OCI-LY7 (cell line): ENCODE measurements around the gene PEX10. TPM values are rescaled to one million over a fixed set of nuclear protein-coding genes. Genes with fewer than 3 reads are reported as not detected.

Experiments
- BruUV-seq: library from RNA; stranded (reverse); fragments of 400-500 nt; replicated peaks from 2 replicates; lab custom pipeline; 2021; lab: Mats Ljungman, UMichigan
- CTCF ChIA-PET: fragments of 300-600 bp; sonication (Branson Sonifier 250); formaldehyde crosslinking; loops from one replicate; lab custom pipeline; 2022; ENCODE audit warnings: antibody characterized with exemption; ENCODE audit not compliant: unreplicated experiment; lab: Charles Lee
- POLR2A ChIA-PET: fragments of 300-600 bp; sonication (Branson Sonifier 250); formaldehyde crosslinking; loops from one replicate; lab custom pipeline; 2022; ENCODE audit warnings: antibody characterized with exemption; lab: Charles Lee
- DNase-seq: peaks from one replicate; pipeline ENCODE4 v3.0.0-alpha.2; 2015; ENCODE audit warnings: low spot score
- H2AFZ ChIP-seq: fragments of 200-600 bp; sonication (generic), shearing (Covaris generic); 2 replicates; pipeline ENCODE4 v1.6.1; 2014; ENCODE audit warnings: mild to moderate bottlenecking, antibody characterized with exemption, low read length, moderate library complexity
- H3K27ac ChIP-seq: fragments of 200-600 bp; sonication (generic); 2 replicates; pipeline ENCODE4 v1.5.1; 2014; ENCODE audit warnings: mixed run types, low read depth, mild to moderate bottlenecking, moderate library complexity, low read length, inconsistent platforms; ENCODE audit not compliant: poor library complexity, severe bottlenecking
- H3K36me3 ChIP-seq: fragments of 200-600 bp; sonication (generic); 2 replicates; pipeline ENCODE4 v1.6.1; 2014; ENCODE audit warnings: mild to moderate bottlenecking, antibody characterized with exemption, low read length, moderate library complexity, mixed read lengths; ENCODE audit not compliant: insufficient read depth
- H3K4me1 ChIP-seq: fragments of 200-600 bp; sonication (generic); 2 replicates; pipeline ENCODE4 v1.5.1; 2014; ENCODE audit warnings: mild to moderate bottlenecking, low read length; ENCODE audit not compliant: insufficient read depth, poor library complexity, severe bottlenecking
- H3K4me2 ChIP-seq: fragments of 200-600 bp; sonication (generic); 2 replicates; pipeline ENCODE4 v1.6.1; 2014; ENCODE audit warnings: mild to moderate bottlenecking, low read length
- H3K4me3 ChIP-seq: fragments of 200-600 bp; sonication (generic); 2 replicates; pipeline ENCODE4 v1.5.1; 2014; ENCODE audit warnings: mild to moderate bottlenecking, low read depth, low read length; ENCODE audit not compliant: poor library complexity, severe bottlenecking
- H3K79me2 ChIP-seq: fragments of 200-600 bp; sonication (generic); 2 replicates; pipeline ENCODE4 v1.6.1; 2016; ENCODE audit warnings: low read depth, mild to moderate bottlenecking, low read length, moderate library complexity, mixed read lengths; ENCODE audit not compliant: insufficient read depth
- H3K9me2 ChIP-seq: fragments of 200-600 bp; sonication (generic); 2 replicates; pipeline ENCODE4 v1.6.1; 2016; ENCODE audit warnings: mild to moderate bottlenecking, low read length, mixed read lengths; ENCODE audit not compliant: insufficient read depth
- H3K9me3 ChIP-seq: fragments of 200-600 bp; sonication (generic); 2 replicates; pipeline ENCODE4 v1.6.1; 2014; ENCODE audit warnings: mild to moderate bottlenecking, mixed run types, low read length, mixed read lengths
- H4K20me1 ChIP-seq: fragments of 200-600 bp; sonication (generic); 2 replicates; pipeline ENCODE4 v1.6.1; 2014; ENCODE audit warnings: mild to moderate bottlenecking, antibody characterized with exemption, low read length, moderate library complexity, mixed read lengths; ENCODE audit not compliant: insufficient read depth
- EZH2phosphoT487 ChIP-seq: fragments of 200-600 bp; sonication (generic); IDR thresholded peaks from 2 replicates; pipeline ENCODE4 v1.6.1; 2018; ENCODE audit warnings: low read depth, borderline replicate concordance, mild to moderate bottlenecking, mixed run types, antibody characterized with exemption, low read length, moderate library complexity, mixed read lengths
- intact Hi-C: fragments of 100-400 bp; cut with micrococcal nuclease; formaldehyde crosslinking; loops from one replicate; pipeline ENCODE4 v1.10.0; 2022; ENCODE audit not compliant: unreplicated experiment
- total RNA-seq, 2 experiments: library from RNA; depleted of rRNA in 1 of 2; stranded (reverse); fragments of >200 nt in 1 of 2; shearing (Covaris generic) in 1 of 2; gene quantifications; 2 replicates each; pipeline ENCODE4 v1.2.3, GENCODE V29; 2014 to 2022
- TF ChIP-seq, protein P1 (sequence below): fragments of 200-600 bp; sonication (generic); conservative IDR thresholded peaks from 2 replicates; pipeline ENCODE4 v1.5.1; 2014; ENCODE audit warnings: mild to moderate bottlenecking, antibody characterized with exemption, low read length, moderate library complexity, mixed read lengths

Gene PEX10
- total RNA-seq, 2 experiments from 2014 or later: 23.3 to 24.5 TPM

- POLR2A ChIA-PET: no interaction called here
- BruUV-seq: no TSS peak
Observed at GRCh38 chr1:2430592-2430973, 18.2 kb upstream of the PEX10 start.

GRCh38 chr1:2429780-2430591 is 17.6 kb upstream of the PEX10 start:
- Histone ChIP-seq H3K9me3 (no peaks in the 10 kb centered on the region), H3K4me2 (no peak overlapping the region), H3K27ac (no peak overlapping the region), H3K4me1 (no peaks in the 10 kb centered on the region), H4K20me1 (no peaks in the 10 kb centered on the region; the same call in 1 of the 2 replicates), H3K9me2 (no peaks in the 10 kb centered on the region), H2AFZ (no peak overlapping the region), H3K4me3 (no peak overlapping the region), H3K79me2 (no peaks in the 10 kb centered on the region), H3K36me3 (no peaks in the 10 kb centered on the region)
- CTCF ChIA-PET: no interaction called here
- no peak for DNase-seq
- POLR2A ChIA-PET: no interaction called here
- no peak for TF ChIP-seq EZH2phosphoT487
- TF ChIP-seq, protein P1, sequence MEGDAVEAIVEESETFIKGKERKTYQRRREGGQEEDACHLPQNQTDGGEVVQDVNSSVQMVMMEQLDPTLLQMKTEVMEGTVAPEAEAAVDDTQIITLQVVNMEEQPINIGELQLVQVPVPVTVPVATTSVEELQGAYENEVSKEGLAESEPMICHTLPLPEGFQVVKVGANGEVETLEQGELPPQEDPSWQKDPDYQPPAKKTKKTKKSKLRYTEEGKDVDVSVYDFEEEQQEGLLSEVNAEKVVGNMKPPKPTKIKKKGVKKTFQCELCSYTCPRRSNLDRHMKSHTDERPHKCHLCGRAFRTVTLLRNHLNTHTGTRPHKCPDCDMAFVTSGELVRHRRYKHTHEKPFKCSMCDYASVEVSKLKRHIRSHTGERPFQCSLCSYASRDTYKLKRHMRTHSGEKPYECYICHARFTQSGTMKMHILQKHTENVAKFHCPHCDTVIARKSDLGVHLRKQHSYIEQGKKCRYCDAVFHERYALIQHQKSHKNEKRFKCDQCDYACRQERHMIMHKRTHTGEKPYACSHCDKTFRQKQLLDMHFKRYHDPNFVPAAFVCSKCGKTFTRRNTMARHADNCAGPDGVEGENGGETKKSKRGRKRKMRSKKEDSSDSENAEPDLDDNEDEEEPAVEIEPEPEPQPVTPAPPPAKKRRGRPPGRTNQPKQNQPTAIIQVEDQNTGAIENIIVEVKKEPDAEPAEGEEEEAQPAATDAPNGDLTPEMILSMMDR: peak; percentile 67
- intact Hi-C loops: loop anchor here (5.0 kb wide), 1 partner anchor 117 kb away; no protein-coding TSS in a partner anchor
- BruUV-seq: no TSS peak

More at GRCh38 chr1:2430592-2430973, 18.2 kb upstream of the PEX10 start:
- H3K4me2 ChIP-seq: no peak overlapping the region
- H3K4me1 ChIP-seq: no peaks in the 10 kb centered on the region
- H3K9me3 ChIP-seq: no peaks in the 10 kb centered on the region
- H3K9me2 ChIP-seq: no peaks in the 10 kb centered on the region
- no peaks in the 10 kb centered on the region for H3K79me2 ChIP-seq
- no peaks in the 10 kb centered on the region; the same call in 1 of the 2 replicates for H4K20me1 ChIP-seq
- no peak overlapping the region for H3K27ac ChIP-seq
- TF ChIP-seq, protein P1: no peak
- TF ChIP-seq EZH2phosphoT487: no peak
- intact Hi-C loops: loop anchor here (5.0 kb wide), 1 partner anchor 117 kb away; no protein-coding TSS in a partner anchor
- H3K36me3 ChIP-seq: no peaks in the 10 kb centered on the region
- CTCF ChIA-PET: no interaction called here
- no peak for DNase-seq
- no peak overlapping the region for H2AFZ ChIP-seq
- no peak overlapping the region for H3K4me3 ChIP-seq

DNA sequence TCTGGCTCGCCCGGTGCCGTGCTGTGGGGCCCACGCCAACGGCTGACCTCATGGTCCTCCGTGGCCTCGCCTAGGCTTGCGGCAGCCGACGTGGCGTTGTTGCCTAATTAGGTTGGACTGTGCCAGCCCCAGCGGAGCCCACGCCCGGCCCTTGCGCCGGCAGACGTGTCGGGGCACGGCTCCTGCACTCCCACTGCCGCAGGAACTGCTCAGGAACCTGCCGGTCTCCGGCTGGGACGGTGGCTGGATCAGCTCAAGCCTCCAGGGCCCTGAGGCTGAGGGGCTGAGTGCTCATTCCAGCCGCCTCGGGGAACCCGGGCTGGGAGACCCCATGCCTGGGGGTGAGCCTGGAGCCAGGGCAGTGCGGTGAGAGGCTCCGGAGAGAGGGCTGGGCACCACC is 16.1 kb upstream of the PEX10 start:
- Histone ChIP-seq H3K4me3 (no peak overlapping the region), H3K79me2 (no peaks in the 10 kb centered on the region), H4K20me1 (no peaks in the 10 kb centered on the region), H3K27ac (no peak overlapping the region), H3K4me1 (no peaks in the 10 kb centered on the region), H3K4me2 (no peak overlapping the region), H3K36me3 (no peaks in the 10 kb centered on the region), H3K9me2 (no peaks in the 10 kb centered on the region), H3K9me3 (0 out of 2 replicates have a peak, but pooled peaks cover 2% of the 10 kb centered on the region), H2AFZ (no peak overlapping the region)
- no TSS peak for BruUV-seq
- POLR2A ChIA-PET: no interaction called here
- TF ChIP-seq EZH2phosphoT487: no peak
- TF ChIP-seq, protein P1: no peak
- intact Hi-C loops: no loop called here
- CTCF ChIA-PET: no interaction called here
- DNase-seq: no peak
